ENCODE data around the gene MBNL1. TPM values are rescaled to one million over a fixed set of nuclear protein-coding genes. Genes with fewer than 3 reads are reported as not detected.

Gene MBNL1
- polyA plus RNA-seq, 3 donors = 190 to 204 (median 191) TPM

DNA sequence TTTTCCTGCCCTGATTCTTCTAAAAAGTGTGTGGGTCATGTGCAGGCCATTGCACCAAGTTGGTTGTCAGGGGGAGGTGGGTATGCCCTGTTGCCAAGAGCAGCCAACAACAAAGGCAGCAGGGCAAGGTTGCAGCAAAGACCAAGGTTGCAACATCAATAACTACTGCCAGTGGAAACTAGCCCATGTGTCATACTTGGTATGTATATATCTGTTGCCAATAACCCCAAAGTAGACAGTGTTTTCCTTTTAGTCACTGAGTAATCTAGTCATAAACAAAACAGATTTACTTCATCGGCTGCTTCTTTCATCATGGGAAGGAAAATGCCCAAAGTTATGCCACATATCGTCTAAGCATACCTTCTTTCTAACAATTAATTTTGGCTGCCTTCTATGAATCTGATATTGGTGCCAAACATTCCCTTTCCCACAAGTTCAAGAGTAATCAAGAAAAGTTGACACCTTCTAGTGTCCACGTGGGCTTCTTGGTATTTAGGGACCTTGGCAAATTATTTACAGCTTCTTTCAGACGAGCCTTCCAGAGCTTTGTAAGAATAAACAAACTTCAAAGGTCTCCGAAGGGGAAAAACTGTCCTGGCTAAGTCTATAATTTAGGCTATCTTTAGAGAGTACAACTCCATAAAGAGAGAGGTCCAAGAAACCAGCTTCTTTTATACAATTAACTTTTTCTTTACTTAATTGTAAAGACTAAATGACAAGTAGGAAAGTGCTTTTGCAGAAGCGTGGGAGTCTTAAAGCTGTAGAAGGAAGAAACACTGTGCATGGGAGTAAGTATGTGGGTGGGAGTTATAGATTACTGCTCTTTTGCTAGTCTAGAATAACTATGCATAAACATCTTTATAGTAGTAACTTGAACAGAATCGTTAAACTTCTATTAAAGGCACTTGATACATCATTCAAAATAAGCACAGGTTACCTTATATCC lies 10.0 kb upstream of the MBNL1 start:
- H3K36me3 ChIP-seq (replicated peaks in 1 of 2; ENCODE audit: control insufficient read depth in 1 of 2, insufficient read depth in 2 of 2, low read length in 2 of 2) = peaks cover 0 to 12% of the 10 kb centered on the region in 2 donors
- peak overlapping the region; percentile 57 to 92 for H3K27ac ChIP-seq (ENCODE audit: low read depth in 1 of 2, low read length in 2 of 2)
- H3K27me3 Mint-ChIP-seq (ENCODE audit: low read depth in 3 of 3) = no peaks in the 10 kb centered on the region
- DNase-seq = peak; percentile 97 to 100 (median 100)
- peaks cover 44% of the 10 kb centered on the region for H4K20me1 ChIP-seq (ENCODE audit: insufficient read depth, low read length)
- H3K9ac ChIP-seq (ENCODE audit: insufficient read depth, low read length, poor library complexity, severe bottlenecking) = peak overlapping the region; percentile 60
- peak overlapping the region in 1 of 2 donors; percentile 40 for H3K4me3 Mint-ChIP-seq
- peaks cover 100% of the 10 kb centered on the region for H3K79me2 ChIP-seq (ENCODE audit: insufficient read depth, low read length)
- peak overlapping the region; percentile 86 to 96 (median 94) for H3K27ac Mint-ChIP-seq
- H3K4me2 ChIP-seq (replicated peaks; ENCODE audit: extremely low read depth, low read length, poor library complexity, severe bottlenecking) = peak overlapping the region; percentile 66
- peaks cover 21 to 34% of the 10 kb centered on the region in 2 donors for H3K36me3 Mint-ChIP-seq
- peaks cover 65 to 80% of the 10 kb centered on the region in 2 donors for H3K4me1 ChIP-seq (ENCODE audit: control insufficient read depth in 1 of 2, insufficient read depth in 2 of 2, low read length in 2 of 2)
- H2AFZ ChIP-seq (ENCODE audit: insufficient read depth, low read depth, low read length, poor library complexity, severe bottlenecking) = no peak overlapping the region
- peak overlapping the region in 1 of 3 experiments; percentile 60 for H3K4me3 ChIP-seq (replicated peaks in 1 of 3; ENCODE audit: low read depth in 2 of 3, low read length in 3 of 3)
- no peaks in the 10 kb centered on the region for H3K9me3 Mint-ChIP-seq
- WGBS (ENCODE audit: insufficient coverage) = 8% methylated on average over 2 of the region's 7 CpGs
- H3K9me3 ChIP-seq (replicated peaks in 1 of 2; ENCODE audit: control insufficient read depth in 1 of 2, insufficient read depth in 1 of 2, low read length in 2 of 2) = no peaks in the 10 kb centered on the region
- no peaks in the 10 kb centered on the region for H3K27me3 ChIP-seq (ENCODE audit: control insufficient read depth in 2 of 2, insufficient read depth in 2 of 2, low read length in 2 of 2)
- H3K4me1 Mint-ChIP-seq = peaks cover 82% of the 10 kb centered on the region
- no peak for TF ChIP-seq CTCF (IDR thresholded peaks at IDR 0.05)
- intact Hi-C loops (cut with micrococcal nuclease) = no loop called here

DNA sequence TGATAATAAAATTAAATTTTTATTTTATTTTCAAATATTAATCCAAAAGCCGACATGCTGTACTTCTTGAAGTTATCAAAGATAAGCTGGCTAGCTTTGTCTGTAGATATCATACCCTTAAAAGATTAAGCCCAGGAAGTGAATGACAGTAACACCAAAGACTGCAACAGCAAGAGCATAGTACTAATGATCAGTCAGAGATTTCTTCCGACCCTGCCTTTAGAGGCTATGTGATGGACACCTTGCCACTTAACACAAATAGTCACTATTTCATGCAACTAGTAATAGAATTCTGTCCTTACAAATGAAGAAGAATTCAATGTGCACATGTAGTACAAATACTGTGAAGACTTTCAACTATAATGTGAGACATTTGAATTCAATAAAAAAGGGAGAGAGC lies 9.3 kb upstream of the MBNL1 start:
- H3K4me1 ChIP-seq (ENCODE audit: control insufficient read depth in 1 of 2, insufficient read depth in 2 of 2, low read length in 2 of 2) = peaks cover 65 to 80% of the 10 kb centered on the region in 2 donors
- TF ChIP-seq CTCF (IDR thresholded peaks at IDR 0.05) = no peak

More for the DNA sequence above, 9.3 kb upstream of the MBNL1 start:
- H3K27ac Mint-ChIP-seq = peak overlapping the region; percentile 78 to 92 (median 87)
- no peaks in the 10 kb centered on the region for H3K27me3 ChIP-seq (ENCODE audit: control insufficient read depth in 2 of 2, insufficient read depth in 2 of 2, low read length in 2 of 2)
- H3K9me3 Mint-ChIP-seq = no peaks in the 10 kb centered on the region
- H3K9ac ChIP-seq (ENCODE audit: insufficient read depth, low read length, poor library complexity, severe bottlenecking) = no peak overlapping the region
- H3K4me1 Mint-ChIP-seq = peaks cover 82% of the 10 kb centered on the region
- peak overlapping the region in 1 of 2 donors; percentile 92 for H3K27ac ChIP-seq (ENCODE audit: low read depth in 1 of 2, low read length in 2 of 2)
- H3K27me3 Mint-ChIP-seq (ENCODE audit: low read depth in 3 of 3) = no peaks in the 10 kb centered on the region
- H3K4me3 Mint-ChIP-seq = no peak overlapping the region
- intact Hi-C loops (cut with micrococcal nuclease) = no loop called here
- H3K36me3 Mint-ChIP-seq = peaks cover 21 to 35% of the 10 kb centered on the region in 2 donors
- H3K4me2 ChIP-seq (replicated peaks; ENCODE audit: extremely low read depth, low read length, poor library complexity, severe bottlenecking) = no peak overlapping the region
- H3K36me3 ChIP-seq (replicated peaks in 1 of 2; ENCODE audit: control insufficient read depth in 1 of 2, insufficient read depth in 2 of 2, low read length in 2 of 2) = peaks cover 0 to 12% of the 10 kb centered on the region in 2 donors
- H4K20me1 ChIP-seq (ENCODE audit: insufficient read depth, low read length) = peaks cover 44% of the 10 kb centered on the region
- DNase-seq = no peak
- no peak overlapping the region for H3K4me3 ChIP-seq (replicated peaks in 1 of 3; ENCODE audit: low read depth in 2 of 3, low read length in 3 of 3)
- H3K79me2 ChIP-seq (ENCODE audit: insufficient read depth, low read length) = peaks cover 100% of the 10 kb centered on the region
- WGBS (ENCODE audit: insufficient coverage) = 80% methylated on average over 1 of the region's 2 CpGs
- no peaks in the 10 kb centered on the region for H3K9me3 ChIP-seq (replicated peaks in 1 of 2; ENCODE audit: control insufficient read depth in 1 of 2, insufficient read depth in 1 of 2, low read length in 2 of 2)
- H2AFZ ChIP-seq (ENCODE audit: insufficient read depth, low read depth, low read length, poor library complexity, severe bottlenecking) = no peak overlapping the region
